ENCODE results near the gene TSPAN4. TPM values are rescaled to one million over a fixed set of nuclear protein-coding genes. Genes with fewer than 3 reads are reported as not detected.

The TSPAN4 gene
- polyA plus RNA-seq, 6 donors from 2014 or later = 1.5 to 3.4 (median 2.8) TPM; not detected in 1

GRCh38 chr11:882596-882995 lies 39.9 kb downstream of the TSPAN4 start:
- no peaks in the 10 kb centered on the region for H3K9me3 Mint-ChIP-seq
- H3K36me3 Mint-ChIP-seq = peaks cover 6 to 15% of the 10 kb centered on the region in 2 donors
- H3K27me3 Mint-ChIP-seq = no peaks in the 10 kb centered on the region
- H3K4me3 Mint-ChIP-seq = no peak overlapping the region
- DNase-seq (no peak), ATAC-seq (ENCODE audit: low read depth in 2 of 2) (no peak)
- peak overlapping the region in 2 of 6 donors; percentile 19 to 26 for H3K27ac Mint-ChIP-seq
- H3K4me1 Mint-ChIP-seq = peaks cover 0 to 7% (median 7%) of the 10 kb centered on the region in 3 donors

GRCh38 chr11:883527-883926 lies 40.9 kb downstream of the TSPAN4 start:
- Mint-ChIP-seq H3K9me3 (no peaks in the 10 kb centered on the region), H3K36me3 (peaks cover 6 to 16% of the 10 kb centered on the region in 2 donors), H3K27me3 (no peaks in the 10 kb centered on the region), H3K4me3 (no peak overlapping the region), H3K27ac (no peak overlapping the region), H3K4me1 (peaks cover 0 to 7% (median 7%) of the 10 kb centered on the region in 3 donors)
- ATAC-seq (ENCODE audit: low read depth in 2 of 2) (no peak), DNase-seq (no peak)

- H3K27ac Mint-ChIP-seq = no peak overlapping the region
- ATAC-seq (ENCODE audit: low read depth in 2 of 2) = no peak
- no peaks in the 10 kb centered on the region for H3K9me3 Mint-ChIP-seq
- no peak for DNase-seq
- peaks cover 0 to 8% (median 7%) of the 10 kb centered on the region in 3 donors for H3K4me1 Mint-ChIP-seq
- H3K36me3 Mint-ChIP-seq = peaks cover 6 to 16% of the 10 kb centered on the region in 2 donors
- H3K4me3 Mint-ChIP-seq = no peak overlapping the region
- H3K27me3 Mint-ChIP-seq = no peaks in the 10 kb centered on the region
Observed at GRCh38 chr11:884578-885070, 42.0 kb downstream of the TSPAN4 start.

- H3K27me3 Mint-ChIP-seq = no peaks in the 10 kb centered on the region
- no peak overlapping the region for H3K27ac Mint-ChIP-seq
- H3K36me3 Mint-ChIP-seq = peaks cover 6 to 16% of the 10 kb centered on the region in 2 donors
- peaks cover 0 to 8% (median 7%) of the 10 kb centered on the region in 3 donors for H3K4me1 Mint-ChIP-seq
- peak overlapping the region in 1 of 8 donors; percentile 37 for H3K4me3 Mint-ChIP-seq
- ATAC-seq (ENCODE audit: low read depth in 2 of 2) (no peak), DNase-seq (no peak)
- H3K9me3 Mint-ChIP-seq = no peaks in the 10 kb centered on the region
Observed at GRCh38 chr11:886568-886967, 43.9 kb downstream of the TSPAN4 start.

- no peak for DNase-seq
- H3K9me3 Mint-ChIP-seq = no peaks in the 10 kb centered on the region
- H3K36me3 Mint-ChIP-seq = peaks cover under 1 to 10% of the 10 kb centered on the region in 2 donors
- no peak overlapping the region for H3K27ac Mint-ChIP-seq
- no peak for ATAC-seq (ENCODE audit: low read depth in 2 of 2)
- H3K27me3 Mint-ChIP-seq = no peaks in the 10 kb centered on the region
- H3K4me1 Mint-ChIP-seq = peaks cover 0 to 8% (median 7%) of the 10 kb centered on the region in 3 donors
- no peak overlapping the region for H3K4me3 Mint-ChIP-seq
Observed at GRCh38 chr11:887589-887988, 44.9 kb downstream of the TSPAN4 start.

GRCh38 chr11:888310-889212 lies 45.9 kb downstream of the TSPAN4 start:
- H3K27ac Mint-ChIP-seq = no peak overlapping the region
- peaks cover 0 to 9% of the 10 kb centered on the region in 2 donors for H3K36me3 Mint-ChIP-seq
- no peaks in the 10 kb centered on the region for H3K27me3 Mint-ChIP-seq
- ATAC-seq (ENCODE audit: low read depth in 2 of 2) (no peak), DNase-seq (no peak)
- H3K4me1 Mint-ChIP-seq = peaks cover 0 to 12% (median 8%) of the 10 kb centered on the region in 3 donors
- no peak overlapping the region for H3K4me3 Mint-ChIP-seq
- no peaks in the 10 kb centered on the region for H3K9me3 Mint-ChIP-seq

GRCh38 chr11:889257-889656 lies 46.6 kb downstream of the TSPAN4 start:
- ATAC-seq (ENCODE audit: low read depth in 2 of 2) (no peak), DNase-seq (no peak)
- Mint-ChIP-seq H3K27me3 (no peaks in the 10 kb centered on the region), H3K9me3 (no peaks in the 10 kb centered on the region), H3K4me3 (no peak overlapping the region), H3K4me1 (peaks cover 0 to 12% (median 8%) of the 10 kb centered on the region in 3 donors), H3K36me3 (peaks cover 0 to 9% of the 10 kb centered on the region in 2 donors), H3K27ac (peak overlapping the region in 1 of 6 donors; percentile 63)

- no peaks in the 10 kb centered on the region for H3K9me3 Mint-ChIP-seq
- no peak for ATAC-seq (ENCODE audit: low read depth in 2 of 2)
- no peak overlapping the region for H3K4me3 Mint-ChIP-seq
Observed at GRCh38 chr11:889687-890475, 47.2 kb downstream of the TSPAN4 start.

GRCh38 chr11:890794-891540 lies 48.3 kb downstream of the TSPAN4 start:
- DNase-seq (no peak), ATAC-seq (ENCODE audit: low read depth in 2 of 2) (no peak)
- Mint-ChIP-seq H3K27me3 (no peaks in the 10 kb centered on the region), H3K9me3 (no peaks in the 10 kb centered on the region), H3K4me1 (peaks cover 0 to 14% (median 8%) of the 10 kb centered on the region in 3 donors), H3K4me3 (no peak overlapping the region), H3K27ac (no peak overlapping the region), H3K36me3 (peaks cover 0 to 9% of the 10 kb centered on the region in 2 donors)

More at GRCh38 chr11:889687-890475, 47.2 kb downstream of the TSPAN4 start:
- Mint-ChIP-seq H3K27me3 (no peaks in the 10 kb centered on the region), H3K36me3 (peaks cover 0 to 9% of the 10 kb centered on the region in 2 donors), H3K27ac (no peak overlapping the region), H3K4me1 (peaks cover 0 to 12% (median 8%) of the 10 kb centered on the region in 3 donors)
- no peak for DNase-seq

GRCh38 chr11:893008-893654 lies 50.5 kb downstream of the TSPAN4 start:
- Mint-ChIP-seq H3K4me1 (peaks cover 0 to 10% (median 4%) of the 10 kb centered on the region in 3 donors), H3K27ac (no peak overlapping the region), H3K36me3 (no peaks in the 10 kb centered on the region), H3K27me3 (no peaks in the 10 kb centered on the region), H3K9me3 (no peaks in the 10 kb centered on the region), H3K4me3 (no peak overlapping the region)
- ATAC-seq (ENCODE audit: low read depth in 2 of 2) (no peak), DNase-seq (no peak)

- Mint-ChIP-seq H3K27ac (no peak overlapping the region), H3K36me3 (no peaks in the 10 kb centered on the region), H3K9me3 (no peaks in the 10 kb centered on the region), H3K4me3 (no peak overlapping the region), H3K27me3 (no peaks in the 10 kb centered on the region), H3K4me1 (peaks cover 0 to 10% (median 0%) of the 10 kb centered on the region in 3 donors)
- no peak for ATAC-seq (ENCODE audit: low read depth in 2 of 2)
- DNase-seq = no peak
Observed at GRCh38 chr11:894575-895201, 52.0 kb downstream of the TSPAN4 start.

Data from naive B cell (primary cell).